ENCODE data around the gene SPNS2. TPM values are rescaled to one million over a fixed set of nuclear protein-coding genes. Genes with fewer than 3 reads are reported as not detected.

SPNS2 gene
- total RNA-seq, 1 donor from 2014 or later, result 0.70 TPM

GRCh38 chr17:4553669-4554068, 55.0 kb downstream of the SPNS2 start:
- Mint-ChIP-seq H3K9me3 (ENCODE audit: low read depth) (no peaks in the 10 kb centered on the region), H3K4me1 (ENCODE audit: low read depth) (peaks cover 27% of the 10 kb centered on the region), H3K27me3 (ENCODE audit: low read depth) (no peaks in the 10 kb centered on the region), H3K36me3 (ENCODE audit: low read depth) (peaks cover 7% of the 10 kb centered on the region), H3K4me3 (ENCODE audit: unreplicated experiment) (peak overlapping the region; percentile 92), H3K27ac (ENCODE audit: unreplicated experiment) (no peak overlapping the region)
- no peak for DNase-seq (ENCODE audit: low spot score)
- TF ChIP-seq, protein P1, sequence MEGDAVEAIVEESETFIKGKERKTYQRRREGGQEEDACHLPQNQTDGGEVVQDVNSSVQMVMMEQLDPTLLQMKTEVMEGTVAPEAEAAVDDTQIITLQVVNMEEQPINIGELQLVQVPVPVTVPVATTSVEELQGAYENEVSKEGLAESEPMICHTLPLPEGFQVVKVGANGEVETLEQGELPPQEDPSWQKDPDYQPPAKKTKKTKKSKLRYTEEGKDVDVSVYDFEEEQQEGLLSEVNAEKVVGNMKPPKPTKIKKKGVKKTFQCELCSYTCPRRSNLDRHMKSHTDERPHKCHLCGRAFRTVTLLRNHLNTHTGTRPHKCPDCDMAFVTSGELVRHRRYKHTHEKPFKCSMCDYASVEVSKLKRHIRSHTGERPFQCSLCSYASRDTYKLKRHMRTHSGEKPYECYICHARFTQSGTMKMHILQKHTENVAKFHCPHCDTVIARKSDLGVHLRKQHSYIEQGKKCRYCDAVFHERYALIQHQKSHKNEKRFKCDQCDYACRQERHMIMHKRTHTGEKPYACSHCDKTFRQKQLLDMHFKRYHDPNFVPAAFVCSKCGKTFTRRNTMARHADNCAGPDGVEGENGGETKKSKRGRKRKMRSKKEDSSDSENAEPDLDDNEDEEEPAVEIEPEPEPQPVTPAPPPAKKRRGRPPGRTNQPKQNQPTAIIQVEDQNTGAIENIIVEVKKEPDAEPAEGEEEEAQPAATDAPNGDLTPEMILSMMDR (IDR thresholded peaks at IDR 0.05), result no peak

DNA sequence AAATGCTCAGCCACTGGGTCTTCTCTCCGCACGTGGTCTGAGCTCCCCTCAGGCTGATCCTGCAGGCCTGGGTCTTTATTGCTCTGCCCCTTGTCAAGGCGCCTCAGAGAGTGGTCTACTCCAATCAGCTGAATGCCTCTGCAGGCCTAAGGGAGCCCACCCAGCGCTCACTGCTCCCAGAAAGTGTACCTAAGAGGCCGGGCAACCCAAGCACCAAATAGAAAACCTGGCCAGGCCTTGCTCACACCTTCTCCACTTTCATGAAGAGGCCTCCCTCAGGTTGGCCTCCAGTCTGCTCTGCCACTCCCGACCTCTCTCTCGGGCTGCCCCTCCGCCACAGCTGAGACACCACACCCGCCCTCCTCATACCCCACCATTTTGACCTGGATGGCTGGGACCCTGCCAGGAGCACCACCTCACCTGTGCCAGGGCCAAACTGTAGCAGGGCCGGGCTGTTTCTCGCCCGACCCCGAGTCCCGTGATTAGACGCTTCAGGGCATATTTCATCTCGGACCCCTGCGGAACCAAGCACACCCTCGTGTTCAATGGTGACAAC, 55.8 kb downstream of the SPNS2 start:
- peak overlapping the region; percentile 92 for H3K4me3 Mint-ChIP-seq (ENCODE audit: unreplicated experiment)
- H3K36me3 Mint-ChIP-seq (ENCODE audit: low read depth), result peaks cover 3% of the 10 kb centered on the region
- peak overlapping the region; percentile 17 for H3K27ac Mint-ChIP-seq (ENCODE audit: unreplicated experiment)
- DNase-seq (ENCODE audit: low spot score), result no peak
- TF ChIP-seq, protein P1 (IDR thresholded peaks at IDR 0.05), result no peak
- H3K4me1 Mint-ChIP-seq (ENCODE audit: low read depth), result peaks cover 27% of the 10 kb centered on the region
- no peaks in the 10 kb centered on the region for H3K9me3 Mint-ChIP-seq (ENCODE audit: low read depth)
- no peaks in the 10 kb centered on the region for H3K27me3 Mint-ChIP-seq (ENCODE audit: low read depth)

- Mint-ChIP-seq H3K27ac (ENCODE audit: unreplicated experiment) (peak within 1 kb of the TSS; percentile 94), H3K36me3 (ENCODE audit: low read depth) (peaks cover 3% of the 10 kb centered on the region), H3K27me3 (ENCODE audit: low read depth) (no peaks in the 10 kb centered on the region), H3K4me1 (ENCODE audit: low read depth) (peaks cover 27% of the 10 kb centered on the region), H3K9me3 (ENCODE audit: low read depth) (no peaks in the 10 kb centered on the region), H3K4me3 (ENCODE audit: unreplicated experiment) (peak within 1 kb of the TSS; percentile 92)
- TF ChIP-seq, protein P1 (IDR thresholded peaks at IDR 0.05), result peak; percentile 72
- peak; percentile 97 for DNase-seq (ENCODE audit: low spot score)
Measured at GRCh38 chr17:4554997-4555799, 56.5 kb downstream of the SPNS2 start, which contains the start of gene MYBBP1A. TSS of gene MYBBP1A (minus strand) at chr17:4555384. CDS start at chr17:4555324, 60 bp downstream.

DNA sequence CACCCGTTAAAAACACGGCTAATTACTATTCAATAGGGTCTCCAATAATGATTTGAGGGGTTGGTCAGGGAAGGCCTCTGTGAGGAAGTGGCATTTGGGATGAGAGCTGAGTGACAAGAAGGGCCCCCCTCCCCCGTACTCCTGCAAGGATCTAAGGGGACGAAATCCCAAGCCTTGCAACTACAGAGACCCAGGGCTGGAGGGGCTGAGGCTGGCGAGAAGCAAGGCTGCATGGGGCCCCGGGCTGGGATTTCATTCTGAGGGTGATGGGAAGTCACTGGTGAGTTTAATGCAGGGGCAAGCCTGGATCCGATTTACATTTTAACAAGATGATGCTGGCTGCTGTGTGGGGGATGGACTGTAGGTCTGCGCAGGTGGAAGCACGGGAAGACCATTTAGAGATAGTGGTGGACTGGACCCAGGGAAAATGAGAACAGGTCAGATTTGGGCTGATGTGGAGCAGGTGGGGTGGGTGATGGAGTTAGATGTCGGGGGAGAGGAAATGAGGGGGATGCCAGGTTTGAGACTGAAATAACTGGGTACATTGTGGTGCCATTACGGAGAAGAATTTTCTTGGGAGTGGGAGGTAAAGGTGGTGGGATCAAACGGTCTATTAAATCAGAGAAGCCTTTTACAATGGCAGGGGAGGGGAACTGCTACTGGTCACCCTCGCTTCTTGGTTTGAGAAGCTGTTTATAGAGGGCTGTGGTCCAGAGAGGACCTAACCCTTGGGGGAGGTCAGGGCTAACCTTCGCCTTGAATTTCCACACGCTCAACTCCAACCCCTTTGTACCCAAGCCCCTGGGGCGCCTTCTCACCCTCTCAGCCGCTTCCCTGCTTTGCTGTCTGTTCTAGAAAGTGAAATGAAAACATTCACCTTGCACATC, 57.4 kb downstream of the SPNS2 start:
- Mint-ChIP-seq H3K4me1 (ENCODE audit: low read depth) (peaks cover 27% of the 10 kb centered on the region), H3K9me3 (ENCODE audit: low read depth) (no peaks in the 10 kb centered on the region), H3K27ac (ENCODE audit: unreplicated experiment) (peak overlapping the region; percentile 94), H3K4me3 (ENCODE audit: unreplicated experiment) (peak overlapping the region; percentile 92), H3K36me3 (ENCODE audit: low read depth) (peaks cover under 1% of the 10 kb centered on the region), H3K27me3 (ENCODE audit: low read depth) (peaks cover under 1% of the 10 kb centered on the region)
- no peak for DNase-seq (ENCODE audit: low spot score)
- TF ChIP-seq, protein P1 (IDR thresholded peaks at IDR 0.05), result no peak

DNA sequence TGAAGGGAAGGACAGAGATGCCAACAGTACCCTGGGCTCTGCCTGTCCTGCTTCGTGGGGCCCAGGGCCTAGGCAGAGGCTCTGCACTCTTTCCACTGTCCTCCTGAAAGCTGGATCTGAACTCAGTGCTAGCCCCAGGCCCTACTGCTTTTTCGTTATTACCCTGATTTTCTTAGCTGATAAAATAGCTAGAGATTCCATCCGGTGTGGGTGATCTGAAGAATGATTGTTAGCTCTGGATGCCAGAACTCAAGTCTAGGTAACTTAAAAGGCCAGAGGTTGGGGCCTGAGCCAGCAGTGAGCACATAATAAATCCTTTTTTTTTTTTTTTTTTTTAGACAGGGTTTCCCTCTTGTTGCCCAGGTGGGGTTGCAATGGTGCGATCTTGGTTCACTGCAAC, 58.3 kb downstream of the SPNS2 start:
- no peak overlapping the region for H3K4me3 Mint-ChIP-seq (ENCODE audit: unreplicated experiment)
- TF ChIP-seq, protein P1 (IDR thresholded peaks at IDR 0.05), result no peak

More for the DNA sequence above, 58.3 kb downstream of the SPNS2 start:
- Mint-ChIP-seq H3K27ac (ENCODE audit: unreplicated experiment) (no peak overlapping the region), H3K27me3 (ENCODE audit: low read depth) (peaks cover 10% of the 10 kb centered on the region), H3K36me3 (ENCODE audit: low read depth) (no peaks in the 10 kb centered on the region), H3K4me1 (ENCODE audit: low read depth) (peaks cover 27% of the 10 kb centered on the region), H3K9me3 (ENCODE audit: low read depth) (no peaks in the 10 kb centered on the region)
- no peak for DNase-seq (ENCODE audit: low spot score)

Data from chondrocyte (in vitro differentiated cells).